BJ (cell line): Measurements from ENCODE around the gene CLPSL2. TPM values are rescaled to one million over a fixed set of nuclear protein-coding genes. Genes with fewer than 3 reads are reported as not detected.

Experiments
- CTCF ChIA-PET: fragments of 350-600 bp; formaldehyde crosslinking; extraction: SDS; loops from one replicate; lab custom pipeline; 2021; ENCODE audit warnings: antibody characterized with exemption, inconsistent platforms; lab: Yijun Ruan, JAX
- POLR2A ChIA-PET: fragments of 300-600 bp; sonication (Branson Sonifier 250); formaldehyde crosslinking; extraction: SDS; loops from one replicate; lab custom pipeline; 2021; ENCODE audit warnings: antibody characterized with exemption; lab: Charles Lee
- DNase-seq: peaks from one replicate; pipeline ENCODE4 v3.0.0-alpha.2; 2011; ENCODE audit warnings: low read depth
- H3K27me3 ChIP-seq: 2 replicates; pipeline ENCODE4 v1.6.0; 2011; ENCODE audit warnings: low read length; ENCODE audit not compliant: control insufficient read depth, insufficient read depth
- H3K36me3 ChIP-seq: 2 replicates; pipeline ENCODE4 v1.5.1; 2011; ENCODE audit warnings: low read length; ENCODE audit not compliant: control insufficient read depth, insufficient read depth
- H3K4me3 ChIP-seq: 2 replicates; pipeline ENCODE4 v1.5.1; 2011; ENCODE audit warnings: low read depth, mild to moderate bottlenecking, control low read depth, low read length
- polyA plus RNA-seq: library from polyadenylated mRNA; depleted of rRNA; stranded (reverse); fragments of >200 nt; gene quantifications from 2 replicates; pipeline ENCODE4 v1.2.3, GENCODE V29; 2011
- TF ChIP-seq, protein P1 (sequence below): IDR thresholded peaks from 2 replicates; pipeline ENCODE4 v1.5.1; 2011; ENCODE audit warnings: low read depth, mild to moderate bottlenecking, control low read depth, inconsistent platforms, low read length, moderate library complexity; ENCODE audit not compliant: insufficient read depth

Gene CLPSL2
- polyA plus RNA-seq, 1 experiment = not detected

GRCh38 chr6:35787266-35788218 lies 11.1 kb downstream of the CLPSL2 start:
- ChIA-PET CTCF (interaction anchor here (0.6 to 2.6 kb wide), 6 partner anchors 9 to 306 kb away, joined by 3 to 10 read pairs (median 3); partner anchors contain the start of gene CLPS), POLR2A (interaction anchor here (0.7 kb wide), 1 partner anchor 25 kb away, joined by 9 read pairs; no protein-coding TSS in a partner anchor)
- no peak for DNase-seq
- Histone ChIP-seq H3K27me3 (peaks cover 20% of the 10 kb centered on the region), H3K4me3 (no peak overlapping the region), H3K36me3 (no peaks in the 10 kb centered on the region)
- TF ChIP-seq, protein P1, sequence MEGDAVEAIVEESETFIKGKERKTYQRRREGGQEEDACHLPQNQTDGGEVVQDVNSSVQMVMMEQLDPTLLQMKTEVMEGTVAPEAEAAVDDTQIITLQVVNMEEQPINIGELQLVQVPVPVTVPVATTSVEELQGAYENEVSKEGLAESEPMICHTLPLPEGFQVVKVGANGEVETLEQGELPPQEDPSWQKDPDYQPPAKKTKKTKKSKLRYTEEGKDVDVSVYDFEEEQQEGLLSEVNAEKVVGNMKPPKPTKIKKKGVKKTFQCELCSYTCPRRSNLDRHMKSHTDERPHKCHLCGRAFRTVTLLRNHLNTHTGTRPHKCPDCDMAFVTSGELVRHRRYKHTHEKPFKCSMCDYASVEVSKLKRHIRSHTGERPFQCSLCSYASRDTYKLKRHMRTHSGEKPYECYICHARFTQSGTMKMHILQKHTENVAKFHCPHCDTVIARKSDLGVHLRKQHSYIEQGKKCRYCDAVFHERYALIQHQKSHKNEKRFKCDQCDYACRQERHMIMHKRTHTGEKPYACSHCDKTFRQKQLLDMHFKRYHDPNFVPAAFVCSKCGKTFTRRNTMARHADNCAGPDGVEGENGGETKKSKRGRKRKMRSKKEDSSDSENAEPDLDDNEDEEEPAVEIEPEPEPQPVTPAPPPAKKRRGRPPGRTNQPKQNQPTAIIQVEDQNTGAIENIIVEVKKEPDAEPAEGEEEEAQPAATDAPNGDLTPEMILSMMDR = no peak

- DNase-seq = no peak
- H3K27me3 ChIP-seq = peaks cover 23% of the 10 kb centered on the region
- POLR2A ChIA-PET = no interaction called here
Observed at GRCh38 chr6:35788423-35788982, 12.1 kb downstream of the CLPSL2 start.

GRCh38 chr6:35790683-35791082 lies 14.3 kb downstream of the CLPSL2 start:
- H3K4me3 ChIP-seq = no peak overlapping the region
- TF ChIP-seq, protein P1 = no peak
- POLR2A ChIA-PET = no interaction called here
- peaks cover 25% of the 10 kb centered on the region for H3K27me3 ChIP-seq
- no peak for DNase-seq
- CTCF ChIA-PET = no interaction called here
- H3K36me3 ChIP-seq = no peaks in the 10 kb centered on the region

More at GRCh38 chr6:35788423-35788982, 12.1 kb downstream of the CLPSL2 start:
- H3K4me3 ChIP-seq = no peak overlapping the region
- TF ChIP-seq, protein P1 = no peak
- CTCF ChIA-PET = interaction anchor here (0.6 to 2.6 kb wide), 5 partner anchors 8 to 50 kb away, joined by 3 to 10 read pairs (median 3); partner anchors contain the start of gene CLPS
- no peaks in the 10 kb centered on the region for H3K36me3 ChIP-seq

- DNase-seq = no peak
- H3K27me3 ChIP-seq = peaks cover 8% of the 10 kb centered on the region
- POLR2A ChIA-PET = no interaction called here
- no peak overlapping the region for H3K4me3 ChIP-seq
- TF ChIP-seq, protein P1 = no peak
- H3K36me3 ChIP-seq = no peaks in the 10 kb centered on the region
- CTCF ChIA-PET = interaction anchor here (0.8 kb wide), 1 partner anchor 8 kb away, joined by 3 read pairs; no protein-coding TSS in a partner anchor
Observed at GRCh38 chr6:35794536-35795452, 18.4 kb downstream of the CLPSL2 start.
